PFSK-1 (cell line): ENCODE data around the gene PNPLA7.

Source experiments
- POLR2AphosphoS5 ChIP-seq: IDR thresholded peaks from 2 replicates; pipeline ENCODE4 v1.6.1; 2012; ENCODE audit warnings: low read depth, mild to moderate bottlenecking, control low read depth, low read length, moderate library complexity
- TF ChIP-seq, protein P1 (sequence below), 2 experiments: IDR thresholded peaks; 2 replicates each; pipeline versions ENCODE4 v1.6.1 to v1.8.0; 2011 to 2012; ENCODE audit warnings: low read depth in 2 of 2, low read length in 2 of 2, control low read depth in 1 of 2, inconsistent platforms in 1 of 2, mild to moderate bottlenecking in 1 of 2, moderate library complexity in 1 of 2; ENCODE audit not compliant: insufficient read depth in 1 of 2

DNA sequence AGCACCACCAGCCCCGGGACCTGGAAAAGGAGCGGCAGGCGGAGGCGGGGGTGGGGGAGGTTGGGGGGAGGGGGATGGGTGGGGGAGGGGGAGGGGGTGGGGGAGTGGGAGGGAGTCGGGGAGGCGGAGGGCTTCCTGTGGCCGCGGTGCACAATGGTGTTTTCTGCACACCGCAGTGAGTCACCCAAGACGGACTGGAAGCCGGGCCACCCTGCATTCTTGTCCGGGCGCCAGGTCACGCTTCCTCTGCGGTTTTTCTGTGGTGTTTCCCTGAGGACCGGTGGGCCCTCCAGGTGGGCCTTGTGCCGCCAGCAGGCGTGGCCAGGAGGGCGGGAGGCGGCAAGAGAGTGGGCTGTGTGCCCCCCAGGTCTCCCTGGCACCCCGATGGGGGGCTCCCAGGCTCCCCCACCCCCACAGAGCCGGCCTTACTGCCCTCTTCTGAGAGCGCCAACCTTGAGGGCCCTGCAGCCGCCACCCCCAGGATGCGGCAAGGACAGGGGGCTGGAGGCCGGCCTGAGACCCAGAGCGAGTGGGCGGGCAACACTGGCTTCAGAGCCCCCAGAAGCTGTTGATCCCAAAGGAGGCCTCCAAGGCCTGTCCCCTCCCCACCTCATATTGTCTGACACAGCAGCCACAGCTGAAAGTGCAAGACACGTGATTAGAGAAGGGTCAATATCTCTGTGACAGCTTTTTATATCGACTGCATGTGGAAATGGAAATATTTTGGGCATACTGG is 138.4 kb downstream of the PNPLA7 start:
- no peak for TF ChIP-seq POLR2AphosphoS5
- TF ChIP-seq, protein P1, sequence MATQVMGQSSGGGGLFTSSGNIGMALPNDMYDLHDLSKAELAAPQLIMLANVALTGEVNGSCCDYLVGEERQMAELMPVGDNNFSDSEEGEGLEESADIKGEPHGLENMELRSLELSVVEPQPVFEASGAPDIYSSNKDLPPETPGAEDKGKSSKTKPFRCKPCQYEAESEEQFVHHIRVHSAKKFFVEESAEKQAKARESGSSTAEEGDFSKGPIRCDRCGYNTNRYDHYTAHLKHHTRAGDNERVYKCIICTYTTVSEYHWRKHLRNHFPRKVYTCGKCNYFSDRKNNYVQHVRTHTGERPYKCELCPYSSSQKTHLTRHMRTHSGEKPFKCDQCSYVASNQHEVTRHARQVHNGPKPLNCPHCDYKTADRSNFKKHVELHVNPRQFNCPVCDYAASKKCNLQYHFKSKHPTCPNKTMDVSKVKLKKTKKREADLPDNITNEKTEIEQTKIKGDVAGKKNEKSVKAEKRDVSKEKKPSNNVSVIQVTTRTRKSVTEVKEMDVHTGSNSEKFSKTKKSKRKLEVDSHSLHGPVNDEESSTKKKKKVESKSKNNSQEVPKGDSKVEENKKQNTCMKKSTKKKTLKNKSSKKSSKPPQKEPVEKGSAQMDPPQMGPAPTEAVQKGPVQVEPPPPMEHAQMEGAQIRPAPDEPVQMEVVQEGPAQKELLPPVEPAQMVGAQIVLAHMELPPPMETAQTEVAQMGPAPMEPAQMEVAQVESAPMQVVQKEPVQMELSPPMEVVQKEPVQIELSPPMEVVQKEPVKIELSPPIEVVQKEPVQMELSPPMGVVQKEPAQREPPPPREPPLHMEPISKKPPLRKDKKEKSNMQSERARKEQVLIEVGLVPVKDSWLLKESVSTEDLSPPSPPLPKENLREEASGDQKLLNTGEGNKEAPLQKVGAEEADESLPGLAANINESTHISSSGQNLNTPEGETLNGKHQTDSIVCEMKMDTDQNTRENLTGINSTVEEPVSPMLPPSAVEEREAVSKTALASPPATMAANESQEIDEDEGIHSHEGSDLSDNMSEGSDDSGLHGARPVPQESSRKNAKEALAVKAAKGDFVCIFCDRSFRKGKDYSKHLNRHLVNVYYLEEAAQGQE (IDR thresholded peaks at IDR 0.05; ENCODE audit: insufficient read depth in 1 of 2, low read depth in 2 of 2, low read length in 2 of 2): no peak
